GM18870 (cell line): ENCODE measurements around the gene ZNF845.
"Not testable (repeated sequence)": the region's sequence is repeated elsewhere in the genome, so short reads cannot be mapped to it uniquely, and the experiment has no call there.

ENCODE experiments used
- ATAC-seq: cut with Tn5 transposase; IDR thresholded peaks from one replicate; pipeline ENCODE4 v1.9.1; 2021; ENCODE audit warnings: moderate library complexity; ENCODE audit not compliant: unreplicated experiment

Gene ZNF845

DNA sequence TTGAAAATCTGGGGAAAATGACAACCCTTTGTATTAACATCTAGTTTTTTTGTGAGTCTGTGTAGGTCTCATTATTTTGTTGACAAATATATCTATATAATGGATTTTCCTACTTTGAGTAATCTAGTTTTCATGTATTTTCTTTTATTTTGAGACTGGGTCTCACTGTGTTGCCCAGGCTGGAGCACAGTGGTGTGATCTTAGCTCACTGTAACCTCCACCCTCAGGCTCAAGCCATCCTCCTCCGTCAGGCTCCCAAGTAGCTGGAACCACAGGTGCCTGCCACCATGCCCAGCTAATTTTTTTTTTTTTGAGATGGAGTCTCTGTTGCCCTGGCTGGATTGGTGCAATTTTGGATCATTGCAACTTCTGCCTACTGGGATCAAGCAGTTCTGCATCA, 41.2 kb downstream of the ZNF845 start:
- ATAC-seq = no peak

DNA sequence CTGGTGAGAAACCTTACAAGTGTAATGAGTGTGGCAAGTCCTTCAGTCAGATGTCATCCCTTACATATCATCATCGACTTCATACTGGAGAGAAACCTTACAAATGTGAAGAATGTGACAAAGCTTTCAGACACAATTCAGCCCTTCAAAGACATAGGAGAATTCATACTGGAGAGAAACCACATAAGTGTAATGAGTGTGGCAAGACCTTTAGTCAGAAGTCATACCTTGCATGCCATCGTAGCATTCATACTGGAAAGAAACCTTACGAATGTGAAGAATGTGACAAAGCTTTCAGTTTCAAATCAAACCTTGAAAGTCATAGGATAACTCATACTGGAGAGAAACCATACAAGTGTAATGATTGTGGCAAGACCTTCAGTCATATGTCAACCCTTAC, 47.8 kb downstream of the ZNF845 start:
- no peak for ATAC-seq

DNA sequence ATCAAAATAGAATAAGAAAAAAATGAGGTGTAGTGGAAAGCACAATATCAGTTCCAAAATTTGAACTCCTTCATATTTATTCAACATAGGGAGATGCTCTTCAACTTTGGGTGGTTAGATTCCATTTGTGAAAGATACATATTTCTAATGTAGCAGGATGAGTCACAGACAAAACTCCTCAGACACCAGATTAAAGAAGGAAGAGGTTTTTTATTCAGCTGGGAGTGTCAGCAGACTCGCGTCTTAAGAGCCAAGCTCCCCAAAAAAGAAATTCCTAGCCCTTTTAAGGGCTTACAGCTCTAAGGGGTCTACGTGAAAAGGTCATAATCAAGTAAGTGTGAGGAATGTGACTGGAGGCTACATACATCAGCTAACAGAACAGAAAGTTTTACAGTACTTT, 54.6 kb downstream of the ZNF845 start:
- no peak for ATAC-seq

DNA sequence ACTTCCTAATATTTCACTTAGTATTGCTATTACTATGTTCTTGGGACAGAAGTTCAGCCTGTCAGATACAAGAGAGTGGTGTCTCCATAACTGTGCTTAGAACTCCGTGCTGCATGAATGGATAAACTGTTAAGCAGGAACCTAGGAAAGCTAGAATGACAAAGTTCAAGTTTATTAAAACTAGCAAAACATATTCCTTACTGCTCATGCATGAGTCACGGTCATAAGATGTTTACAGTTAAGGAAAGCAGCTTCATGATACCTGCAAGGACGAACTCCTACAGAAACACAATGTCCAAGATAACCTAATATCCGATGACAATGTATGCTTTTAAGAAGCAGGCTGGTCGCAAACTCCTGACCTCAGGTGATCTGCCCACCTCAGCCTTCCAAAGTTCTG, 55.4 kb downstream of the ZNF845 start:
- ATAC-seq = no peak

DNA sequence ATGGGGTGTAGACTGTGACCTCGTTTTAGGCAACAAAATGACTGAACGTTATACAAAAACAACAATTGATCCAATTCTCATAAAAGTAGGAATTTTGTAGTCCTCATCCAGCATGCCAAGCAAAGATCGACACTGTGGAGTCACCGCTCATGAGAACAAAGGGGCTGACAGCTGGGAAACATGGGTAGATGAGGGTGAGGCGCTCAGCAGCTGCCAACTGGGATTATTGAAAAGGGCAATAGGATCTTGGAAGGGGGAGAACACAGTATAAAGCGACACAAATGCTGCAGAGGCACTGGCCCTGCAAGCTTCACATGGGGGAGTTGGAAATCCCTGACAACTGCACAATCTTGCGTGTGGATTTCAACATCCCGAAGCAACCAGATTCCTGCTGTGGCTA, 56.0 kb downstream of the ZNF845 start:
- no peak for ATAC-seq

DNA sequence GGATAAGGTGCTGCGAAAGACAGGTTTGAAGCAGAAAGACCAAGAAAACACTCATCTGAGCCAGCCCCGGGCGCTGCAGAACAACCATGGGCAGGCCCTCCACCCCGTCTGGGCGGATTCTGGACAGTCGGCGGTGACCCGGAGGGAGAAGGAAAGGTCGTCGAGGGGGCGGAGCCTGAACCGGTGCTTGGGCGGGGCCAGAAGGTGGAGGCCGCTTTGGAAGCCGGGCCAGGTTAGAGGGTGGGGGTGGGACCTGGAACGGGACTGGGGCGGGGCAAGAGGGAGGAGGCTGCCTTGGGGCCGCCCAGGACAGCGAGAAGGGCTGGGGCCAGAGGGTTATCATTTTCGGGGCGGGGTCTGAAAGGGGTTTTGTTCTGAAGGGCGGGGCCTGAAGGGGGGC, 56.4 kb downstream of the ZNF845 start:
- no peak for ATAC-seq

DNA sequence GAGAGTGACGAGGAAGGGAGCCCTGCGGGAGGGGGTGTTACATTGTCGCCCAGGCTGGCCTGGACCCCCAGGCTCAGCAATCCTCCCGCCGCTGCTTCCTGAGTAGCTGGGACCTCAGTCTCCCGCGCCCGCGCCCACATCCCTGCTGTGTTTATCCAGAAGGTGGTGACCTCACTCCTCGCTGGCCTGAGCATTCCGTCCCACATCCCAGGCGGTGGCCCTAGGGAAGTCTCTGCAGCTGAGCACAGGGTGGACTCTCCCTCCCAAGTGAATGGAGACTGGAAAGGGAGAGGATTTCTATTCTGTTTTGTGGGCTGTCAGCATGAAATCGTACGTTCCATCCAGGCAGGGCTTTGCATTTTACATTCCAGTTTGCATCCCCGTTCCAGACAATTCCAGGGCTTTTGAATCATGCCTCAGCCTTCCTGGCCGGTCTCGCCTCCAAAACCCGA, 61.0 kb downstream of the ZNF845 start:
- no peak for ATAC-seq

DNA sequence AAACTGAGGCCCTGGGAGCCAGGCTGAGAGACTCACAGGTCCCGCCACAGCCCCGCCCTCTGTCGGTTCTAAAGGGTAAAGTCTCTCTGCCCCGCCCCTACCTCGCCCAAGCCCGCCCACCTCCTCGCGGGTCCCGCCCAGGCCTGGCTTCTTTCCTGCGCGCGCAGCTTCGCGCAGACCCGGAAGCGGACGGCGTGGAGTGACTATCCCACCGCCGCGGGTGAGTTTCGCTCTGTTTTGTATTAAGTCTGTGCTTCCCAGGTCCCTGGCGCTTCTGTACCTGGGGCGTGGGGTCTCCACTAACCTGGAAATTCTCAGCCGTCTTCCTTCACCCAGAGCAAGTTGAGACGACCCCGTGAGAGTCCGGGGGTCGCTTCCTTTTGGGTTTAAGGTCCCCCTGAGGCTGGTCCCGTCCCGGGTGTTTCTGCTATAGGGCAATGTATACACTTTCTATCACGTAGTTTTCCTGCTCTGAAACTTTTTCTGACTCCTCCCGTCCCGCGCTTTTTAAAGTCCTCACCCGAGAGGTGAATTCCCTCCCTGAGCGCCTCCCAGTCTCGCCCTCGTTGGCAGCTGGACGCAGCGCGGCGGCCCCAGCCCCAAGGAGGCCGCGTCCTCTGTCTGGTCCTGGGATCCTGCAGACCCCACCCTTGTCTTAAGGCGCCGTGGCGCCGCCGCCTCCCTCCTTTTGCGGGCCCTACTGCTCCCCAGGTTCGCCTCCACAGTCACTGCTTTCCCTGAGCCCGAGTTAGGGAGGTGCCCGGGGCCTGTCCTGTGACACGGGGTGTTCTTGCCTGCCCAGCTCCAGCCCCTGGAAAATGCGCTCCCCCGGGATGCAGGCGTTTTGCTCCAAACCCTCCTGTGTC, 61.7 kb downstream of the ZNF845 start, which contains the start of gene ZNF765:
Gene ZNF765, plus strand, starts transcription at position 176 of the 866 bp plus-strand sequence. CDS start 2,867 bp downstream, outside the sequence.
- peak; percentile 58 for ATAC-seq

DNA sequence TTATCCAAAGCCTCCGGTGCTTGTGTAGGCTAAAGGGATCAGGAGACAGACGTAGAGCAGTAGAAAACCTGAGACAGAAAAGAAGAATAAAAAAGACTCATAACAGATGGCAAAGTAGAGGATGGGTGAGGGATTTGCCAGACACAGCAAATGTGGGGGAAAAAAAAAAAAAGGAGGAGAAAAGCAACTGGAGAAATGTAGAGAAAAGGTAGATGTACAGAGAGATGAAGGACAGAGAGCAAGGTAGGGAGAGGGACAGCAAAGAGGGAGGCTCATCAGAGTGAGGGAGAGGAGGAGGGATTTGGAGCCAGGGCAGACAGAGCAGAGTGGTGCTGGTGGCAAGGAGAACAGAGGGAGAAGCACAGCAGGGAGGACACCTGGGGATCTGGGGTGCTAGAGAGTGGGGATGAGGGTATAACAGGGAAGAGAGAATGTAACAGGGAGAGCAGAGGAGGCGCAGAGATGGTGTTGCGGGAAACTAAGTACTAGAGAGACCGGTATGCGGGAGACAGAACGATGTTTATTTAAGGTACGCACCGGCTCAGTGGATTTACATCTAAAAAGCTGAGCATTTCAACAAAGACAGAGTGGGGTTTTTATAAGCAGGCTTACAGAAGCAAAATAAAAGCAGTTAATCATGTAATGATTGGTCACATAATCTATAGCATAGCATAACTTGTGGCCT, 62.4 kb downstream of the ZNF845 start:
- not testable (repeated sequence) for ATAC-seq

DNA sequence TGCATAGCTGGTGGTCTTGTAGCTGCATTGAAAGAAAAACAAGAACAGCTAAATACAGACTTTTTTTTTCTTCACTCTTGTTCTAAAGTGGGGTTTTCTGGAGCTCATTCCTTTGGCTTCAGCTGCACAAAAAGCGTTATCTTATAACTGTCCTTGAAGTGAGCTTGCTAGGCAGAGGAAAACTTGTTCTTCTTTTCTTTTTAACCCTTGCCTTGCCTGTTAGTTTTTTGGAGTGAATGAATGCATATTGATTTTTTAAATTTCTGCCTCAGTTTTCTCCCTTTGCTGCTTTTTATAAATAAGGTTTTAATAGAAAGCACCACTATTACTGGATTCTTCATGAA, 62.9 kb downstream of the ZNF845 start:
- no peak for ATAC-seq

DNA sequence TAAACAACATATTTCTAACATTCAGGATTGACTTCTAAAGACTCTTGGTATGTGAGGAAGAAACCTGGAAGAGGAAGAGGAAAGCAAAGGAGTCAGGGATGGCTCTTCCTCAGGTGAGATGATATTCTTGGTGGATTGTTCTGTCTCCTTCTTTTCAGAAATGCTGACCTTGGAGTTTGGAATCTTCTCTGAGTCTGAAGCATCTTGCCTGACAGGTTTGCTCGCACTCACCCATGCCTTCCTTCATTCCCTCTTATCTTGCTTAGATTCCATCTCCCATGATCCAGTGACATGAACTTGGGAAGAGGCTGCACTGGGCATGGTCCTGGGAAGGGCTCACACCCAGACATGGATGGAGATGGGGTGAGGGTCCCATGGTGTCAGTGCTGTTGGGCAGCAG, 64.4 kb downstream of the ZNF845 start:
- ATAC-seq = not testable (repeated sequence)
